HCT116 (cell line): ENCODE measurements around the gene BMP5. TPM values are rescaled to one million over a fixed set of nuclear protein-coding genes. Genes with fewer than 3 reads are reported as not detected.

ENCODE experiments used
- ATAC-seq: fragments of 200-7000 bp; cut with Tn5 transposase; 2 replicates; pipeline ENCODE4 v1.9.1; 2020; ENCODE audit warnings: mild to moderate bottlenecking, moderate library complexity
- BruUV-seq: library from RNA; stranded (reverse); fragments of 400-500 nt; replicated peaks from 2 replicates; lab custom pipeline; 2021; lab: Mats Ljungman, UMichigan
- CTCF ChIA-PET: fragments of 300-600 bp; sonication (Branson Sonifier 250); formaldehyde crosslinking; loops from one replicate; lab custom pipeline; 2021; ENCODE audit warnings: antibody characterized with exemption; lab: Charles Lee
- POLR2A ChIA-PET: fragments of 300-600, 350-600 bp; sonication (Branson Sonifier 250); formaldehyde crosslinking; loops from one replicate; lab custom pipeline; 2021; ENCODE audit warnings: antibody characterized with exemption; lab: Charles Lee
- RAD21 ChIA-PET, 2 experiments: fragments of 300-600 bp; sonication (Branson Sonifier 250); formaldehyde crosslinking; loops; one replicate each; lab custom pipeline; 2023; ENCODE audit warnings: low total read pairs in 2 of 2; ENCODE audit not compliant: uncharacterized antibody in 2 of 2, unreplicated experiment in 2 of 2, low non-redundant PET in 1 of 2; lab: Charles Lee
- DNase-seq: peaks from one replicate; pipeline ENCODE4 v3.0.0-alpha.2; 2010; ENCODE audit warnings: low read depth, low spot score
- H2AFZ ChIP-seq: fragments of 200-600 bp; shearing (Covaris generic), sonication (generic); 2 replicates; pipeline ENCODE4 v1.6.1; 2017; ENCODE audit warnings: low read depth, mixed run types, mixed read lengths, antibody characterized with exemption, low read length; ENCODE audit not compliant: poor library complexity, severe bottlenecking
- H3K27ac ChIP-seq: 2 replicates; pipeline ENCODE4 v1.5.1; 2012; ENCODE audit warnings: low read depth, low read length
- H3K27me3 ChIP-seq: fragments of 200-600 bp; sonication (generic); 2 replicates; pipeline ENCODE4 v1.6.1; 2016; ENCODE audit warnings: mixed run types, low read length, mixed read lengths; ENCODE audit not compliant: insufficient read depth
- H3K36me3 ChIP-seq, 2 experiments: fragments of 200-500 bp in 1 of 2; fragments of 200-600 bp in 1 of 2; sonication (Bioruptor generic) in 1 of 2; sonication (generic) in 1 of 2; 2 replicates each; pipeline versions ENCODE4 v1.5.1 to v1.6.1; 2014 to 2016; ENCODE audit warnings: low read length in 2 of 2, inconsistent platforms in 1 of 2, mixed read lengths in 1 of 2, mixed run types in 1 of 2; ENCODE audit not compliant: insufficient read depth in 2 of 2, control insufficient read depth in 1 of 2
- H3K4me1 ChIP-seq, 2 experiments: fragments of 200-600 bp in 1 of 2; sonication (generic) in 1 of 2; 2 replicates each; pipeline versions ENCODE4 v1.5.1 to v1.6.1; 2012 to 2017; ENCODE audit warnings: low read length in 2 of 2, inconsistent platforms in 1 of 2, mild to moderate bottlenecking in 1 of 2, mixed read lengths in 1 of 2, mixed run types in 1 of 2, moderate library complexity in 1 of 2; ENCODE audit not compliant: insufficient read depth in 2 of 2, control insufficient read depth in 1 of 2
- H3K4me2 ChIP-seq: fragments of 200-600 bp; sonication (generic); 2 replicates; pipeline ENCODE4 v1.6.1; 2017; ENCODE audit warnings: mixed run types, low read length, mixed read lengths
- H3K4me3 ChIP-seq, 2 experiments: fragments of 200-600 bp in 1 of 2; sonication (generic) in 1 of 2; replicated peaks in 1 of 2; 2 replicates each; pipeline ENCODE4 v1.5.1; 2011 to 2016; ENCODE audit warnings: low read length in 2 of 2, control low read depth in 1 of 2, low read depth in 1 of 2, mild to moderate bottlenecking in 1 of 2, mixed read lengths in 1 of 2, mixed run types in 1 of 2
- H3K79me2 ChIP-seq: fragments of 200-600 bp; sonication (generic); 2 replicates; pipeline ENCODE4 v1.6.1; 2017; ENCODE audit warnings: mild to moderate bottlenecking, mixed run types, low read length, moderate library complexity, mixed read lengths; ENCODE audit not compliant: insufficient read depth
- H3K9ac ChIP-seq: fragments of 200-600 bp; sonication (generic); 2 replicates; pipeline ENCODE4 v1.6.1; 2016; ENCODE audit warnings: low read length, mixed read lengths
- H3K9me2 ChIP-seq: fragments of 200-600 bp; sonication (generic), shearing (Covaris generic); 2 replicates; pipeline ENCODE4 v1.6.1; 2017; ENCODE audit warnings: mixed run types, mild to moderate bottlenecking, moderate library complexity; ENCODE audit not compliant: insufficient read depth
- H3K9me3 ChIP-seq, 2 experiments: fragments of 200-500 bp in 1 of 2; fragments of 200-600 bp in 1 of 2; sonication (Bioruptor generic) in 1 of 2; sonication (generic) in 1 of 2; 2 replicates each; pipeline ENCODE4 v1.6.1; 2014 to 2017; ENCODE audit warnings: low read length in 2 of 2, mixed read lengths in 2 of 2, inconsistent platforms in 1 of 2, low read depth in 1 of 2, mild to moderate bottlenecking in 1 of 2, mixed run types in 1 of 2, moderate library complexity in 1 of 2; ENCODE audit not compliant: control insufficient read depth in 1 of 2, insufficient read depth in 1 of 2
- H4K20me1 ChIP-seq: fragments of 200-600 bp; sonication (generic), shearing (Covaris generic); 2 replicates; pipeline ENCODE4 v1.6.1; 2017; ENCODE audit warnings: mixed run types, mild to moderate bottlenecking, moderate library complexity; ENCODE audit not compliant: insufficient read depth
- CBX3 ChIP-seq: IDR thresholded peaks from 2 replicates; pipeline ENCODE4 v1.6.1; 2012; ENCODE audit warnings: low read depth
- CTCF ChIP-seq, 3 experiments: fragments of 200-600 bp in 1 of 3; sonication (generic) in 1 of 3; IDR thresholded peaks in 2 of 3; conservative IDR thresholded peaks in 1 of 3; 2 replicates each; pipeline ENCODE4 v1.5.1; 2012 to 2017; ENCODE audit warnings: low read depth in 2 of 3, low read length in 2 of 3, antibody characterized with exemption in 1 of 3, borderline replicate concordance in 1 of 3, control low read depth in 1 of 3, mild to moderate bottlenecking in 1 of 3, mixed read lengths in 1 of 3, mixed run types in 1 of 3, moderate library complexity in 1 of 3; ENCODE audit not compliant: insufficient read depth in 1 of 3
- EGR1 ChIP-seq: IDR thresholded peaks from 2 replicates; pipeline ENCODE4 v1.6.1; 2012; ENCODE audit warnings: low read depth
- ELF1 ChIP-seq: IDR thresholded peaks from 2 replicates; pipeline ENCODE4 v1.6.1; 2012; ENCODE audit warnings: low read depth, borderline replicate concordance
- EZH2 ChIP-seq: fragments of 200-600 bp; sonication (generic); IDR thresholded peaks from 2 replicates; pipeline ENCODE4 v1.6.1; 2017; ENCODE audit warnings: antibody characterized with exemption, mixed run types
- EZH2phosphoT487 ChIP-seq: fragments of 200-600 bp; IDR thresholded peaks from 2 replicates; pipeline ENCODE4 v1.6.1; 2018; ENCODE audit warnings: antibody characterized with exemption, borderline replicate concordance
- MAX ChIP-seq: IDR thresholded peaks from 2 replicates; pipeline ENCODE4 v1.6.1; 2012
- POLR2A ChIP-seq: IDR thresholded peaks from 2 replicates; pipeline ENCODE4 v1.7.0; 2011; ENCODE audit warnings: borderline replicate concordance; ENCODE audit not compliant: insufficient read depth, insufficient read length; ENCODE audit errors: extremely low read depth
- POLR2AphosphoS5 ChIP-seq: IDR thresholded peaks from 2 replicates; pipeline ENCODE4 v1.6.1; 2011; ENCODE audit warnings: mild to moderate bottlenecking, low read depth, low read length, moderate library complexity
- RAD21 ChIP-seq: IDR thresholded peaks from 2 replicates; pipeline ENCODE4 v1.6.1; 2012; ENCODE audit warnings: low read depth, mild to moderate bottlenecking
- REST ChIP-seq: IDR thresholded peaks from 2 replicates; pipeline ENCODE4 v1.6.1; 2012; ENCODE audit warnings: low read depth
- SP1 ChIP-seq: IDR thresholded peaks from 2 replicates; pipeline ENCODE4 v1.6.1; 2012; ENCODE audit warnings: low read depth
- SRF ChIP-seq: IDR thresholded peaks from 2 replicates; pipeline ENCODE4 v1.6.1; 2012; ENCODE audit warnings: low read depth
- TCF7L2 ChIP-seq: IDR thresholded peaks from 2 replicates; pipeline ENCODE4 v1.7.0; 2011; ENCODE audit warnings: borderline replicate concordance, inconsistent platforms; ENCODE audit not compliant: insufficient read depth, insufficient read length; ENCODE audit errors: extremely low read depth
- YY1 ChIP-seq: IDR thresholded peaks from 2 replicates; pipeline ENCODE4 v1.6.1; 2011; ENCODE audit warnings: low read length, low read depth, moderate library complexity, mild to moderate bottlenecking; ENCODE audit not compliant: insufficient replicate concordance; ENCODE audit errors: extremely low read depth
- ZBTB33 ChIP-seq: IDR thresholded peaks from 2 replicates; pipeline ENCODE4 v1.6.1; 2011; ENCODE audit warnings: mild to moderate bottlenecking, low read length, moderate library complexity; ENCODE audit not compliant: insufficient replicate concordance; ENCODE audit errors: extremely low read depth
- ZNF274 ChIP-seq: fragments of 200-500 bp; sonication (Bioruptor generic); IDR thresholded peaks from 2 replicates; pipeline ENCODE4 v1.6.1; 2014; ENCODE audit warnings: mild to moderate bottlenecking, low read depth, low read length, inconsistent platforms
- intact Hi-C: fragments of 100-400 bp; cut with micrococcal nuclease; formaldehyde crosslinking; loops from 2 replicates; pipeline ENCODE4 v1.10.0; 2022
- total RNA-seq: library from RNA; stranded (reverse); gene quantifications from one replicate; pipeline ENCODE4 v1.2.1, GENCODE V29; 2021; ENCODE audit not compliant: unreplicated experiment

BMP5 gene
- total RNA-seq, 1 experiment from 2014 or later = not detected

GRCh38 chr6:55833284-55833683, 42.1 kb downstream of the BMP5 start:
- intact Hi-C loops = no loop called here
- RAD21 ChIA-PET = no interaction called here
- ATAC-seq = no peak

More at GRCh38 chr6:55833284-55833683, 42.1 kb downstream of the BMP5 start:
- no peaks in the 10 kb centered on the region for H4K20me1 ChIP-seq
- H3K4me2 ChIP-seq = no peak overlapping the region
- H3K9me2 ChIP-seq = no peaks in the 10 kb centered on the region
- CTCF ChIA-PET = no interaction called here
- H2AFZ ChIP-seq = no peak overlapping the region
- H3K9me3 ChIP-seq = no peaks in the 10 kb centered on the region
- POLR2A ChIA-PET = no interaction called here
- TF ChIP-seq REST (no peak), POLR2AphosphoS5 (no peak), CTCF (IDR thresholded peaks at IDR 0.05 in 2 of 3, conservative IDR thresholded peaks at IDR 0.05 in 1 of 3; ENCODE audit: borderline replicate concordance in 1 of 3, insufficient read depth in 1 of 3, low read depth in 2 of 3, low read length in 2 of 3) (no peak), SP1 (no peak), RAD21 (no peak), CBX3 (no peak), ELF1 (no peak), EGR1 (no peak), YY1 (no peak), ZBTB33 (no peak), EZH2phosphoT487 (no peak), POLR2A (no peak), TCF7L2 (no peak), EZH2 (no peak), SRF (no peak), MAX (no peak), ZNF274 (no peak)
- H3K27ac ChIP-seq = no peak overlapping the region
- H3K4me3 ChIP-seq = no peak overlapping the region
- H3K4me1 ChIP-seq = no peaks in the 10 kb centered on the region
- BruUV-seq = no TSS peak
- no peak for DNase-seq
- no peaks in the 10 kb centered on the region for H3K79me2 ChIP-seq
- no peak overlapping the region for H3K9ac ChIP-seq
- peaks cover 51% of the 10 kb centered on the region for H3K27me3 ChIP-seq
- no peaks in the 10 kb centered on the region for H3K36me3 ChIP-seq
